Activated CD4-positive, alpha-beta T cell treated with anti-CD3 and anti-CD28 coated beads, Interleukin-2, amount 10 ng/mL, durations not matched to agents 24 days and 14 days (primary cell): ENCODE measurements around the gene ADA. TPM values are rescaled to one million over a fixed set of nuclear protein-coding genes. Genes with fewer than 3 reads are reported as not detected.
"Not testable (repeated sequence)": the region's sequence is repeated elsewhere in the genome, so short reads cannot be mapped to it uniquely, and the experiment has no call there.

Experiments
- DNase-seq: peaks from one replicate; pipeline ENCODE4 v3.0.0; 2022
- H3K27ac Mint-ChIP-seq: one replicate; pipeline ENCODE4 v1.8.0; 2022; ENCODE audit warnings: mild to moderate bottlenecking, mixed read lengths
- H3K27me3 Mint-ChIP-seq: one replicate; pipeline ENCODE4 v1.8.0; 2022; ENCODE audit warnings: mixed read lengths
- H3K36me3 Mint-ChIP-seq: one replicate; pipeline ENCODE4 v1.8.0; 2022; ENCODE audit warnings: low read depth, mild to moderate bottlenecking, mixed read lengths
- H3K4me1 Mint-ChIP-seq: one replicate; pipeline ENCODE4 v1.8.0; 2021; ENCODE audit warnings: mixed read lengths
- H3K4me3 Mint-ChIP-seq: one replicate; pipeline ENCODE4 v1.8.0; 2022; ENCODE audit warnings: mild to moderate bottlenecking, moderate library complexity, mixed read lengths
- H3K9me3 Mint-ChIP-seq: one replicate; pipeline ENCODE4 v1.8.0; 2021; ENCODE audit warnings: mixed read lengths
- intact Hi-C: fragments of 100-400 bp; cut with micrococcal nuclease; formaldehyde crosslinking; loops from one replicate; pipeline ENCODE4 v1.15.1; 2023
- total RNA-seq: library from RNA; stranded (reverse); gene quantifications from 2 replicates; pipeline ENCODE4 v1.2.3, GENCODE V29; 2022

The ADA gene
- 43.7 and 44.5 TPM in 2 replicates for total RNA-seq

- no peaks in the 10 kb centered on the region for H3K9me3 Mint-ChIP-seq
- peaks cover 48% of the 10 kb centered on the region for H3K4me1 Mint-ChIP-seq
- peak within 1 kb of the TSS; percentile 88 for H3K27ac Mint-ChIP-seq
- no peaks in the 10 kb centered on the region for H3K27me3 Mint-ChIP-seq
- intact Hi-C loops = loop anchor here (1.0 to 2.0 kb wide), 2 partner anchors 19 to 177 kb away; partner anchors contain the start of gene TTPAL
- peaks cover 21% of the 10 kb centered on the region for H3K36me3 Mint-ChIP-seq
- DNase-seq = peak; percentile 87
- peak within 1 kb of the TSS; percentile 89 for H3K4me3 Mint-ChIP-seq
Measured at GRCh38 chr20:44651684-44652423, at the start of gene ADA. TSS of gene ADA (minus strand) at chr20:44651699. CDS start at chr20:44651607, 92 bp downstream.

- intact Hi-C loops = no loop called here
- H3K36me3 Mint-ChIP-seq = no peaks in the 10 kb centered on the region
Measured at GRCh38 chr20:44700306-44700705, 48.8 kb upstream of the ADA start.

DNA sequence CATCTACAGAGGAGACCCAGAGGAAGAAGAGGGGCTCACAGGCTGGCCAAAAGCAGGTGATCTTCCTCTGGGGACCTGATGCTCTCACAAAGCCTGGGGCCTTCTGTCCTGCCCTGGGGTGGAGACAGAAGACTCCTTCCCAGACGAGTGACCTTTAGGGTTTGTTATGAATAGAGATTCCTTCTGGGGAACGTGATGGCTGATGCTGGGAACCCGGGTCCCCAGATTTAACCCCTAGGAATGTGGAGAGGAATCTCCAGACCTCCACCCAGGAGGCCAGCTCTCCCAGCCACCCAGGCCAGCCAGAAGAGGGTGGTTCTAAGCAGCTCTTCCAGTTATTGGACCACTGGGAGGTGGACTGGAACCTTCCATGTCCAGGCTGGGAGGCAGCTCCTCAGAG, 46.9 kb upstream of the ADA start:
- intact Hi-C loops = no loop called here
- Mint-ChIP-seq H3K36me3 (no peaks in the 10 kb centered on the region), H3K9me3 (no peaks in the 10 kb centered on the region), H3K4me3 (no peak overlapping the region), H3K27ac (no peak overlapping the region), H3K4me1 (peaks cover 5% of the 10 kb centered on the region), H3K27me3 (no peaks in the 10 kb centered on the region)
- DNase-seq = no peak

More at GRCh38 chr20:44700306-44700705, 48.8 kb upstream of the ADA start:
- DNase-seq = no peak
- H3K4me3 Mint-ChIP-seq = no peak overlapping the region
- no peaks in the 10 kb centered on the region for H3K9me3 Mint-ChIP-seq
- no peaks in the 10 kb centered on the region for H3K27me3 Mint-ChIP-seq
- H3K4me1 Mint-ChIP-seq = peaks cover 3% of the 10 kb centered on the region
- H3K27ac Mint-ChIP-seq = no peak overlapping the region

DNA sequence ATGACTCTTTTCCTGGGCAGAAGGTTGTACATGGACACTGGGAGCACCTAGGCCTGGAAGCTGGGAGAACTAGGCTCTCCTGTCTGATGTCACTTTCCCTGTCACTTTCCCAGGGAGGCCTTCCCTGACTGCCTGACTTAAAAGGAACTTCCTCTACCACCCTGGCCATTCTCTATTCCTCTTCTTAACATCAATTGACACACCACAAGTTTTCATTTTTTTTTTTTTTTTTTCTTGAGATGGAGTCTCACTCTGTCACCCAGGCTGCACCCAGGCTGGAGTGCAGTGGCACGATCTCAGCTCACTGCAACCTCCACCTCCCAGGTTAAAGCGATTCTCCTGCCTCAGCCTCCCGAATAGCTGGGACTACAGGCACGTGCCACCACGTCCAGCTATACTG, 45.5 kb upstream of the ADA start:
- H3K27ac Mint-ChIP-seq, H3K27me3 Mint-ChIP-seq, H3K9me3 Mint-ChIP-seq, H3K36me3 Mint-ChIP-seq, H3K4me3 Mint-ChIP-seq, intact Hi-C loops, H3K4me1 Mint-ChIP-seq, DNase-seq: not testable (repeated sequence)

GRCh38 chr20:44696315-44696714, 44.8 kb upstream of the ADA start:
- Mint-ChIP-seq H3K27ac (no peak overlapping the region), H3K4me3 (no peak overlapping the region), H3K36me3 (no peaks in the 10 kb centered on the region), H3K4me1 (peaks cover 5% of the 10 kb centered on the region), H3K9me3 (no peaks in the 10 kb centered on the region), H3K27me3 (no peaks in the 10 kb centered on the region)
- no peak for DNase-seq
- intact Hi-C loops = no loop called here

DNA sequence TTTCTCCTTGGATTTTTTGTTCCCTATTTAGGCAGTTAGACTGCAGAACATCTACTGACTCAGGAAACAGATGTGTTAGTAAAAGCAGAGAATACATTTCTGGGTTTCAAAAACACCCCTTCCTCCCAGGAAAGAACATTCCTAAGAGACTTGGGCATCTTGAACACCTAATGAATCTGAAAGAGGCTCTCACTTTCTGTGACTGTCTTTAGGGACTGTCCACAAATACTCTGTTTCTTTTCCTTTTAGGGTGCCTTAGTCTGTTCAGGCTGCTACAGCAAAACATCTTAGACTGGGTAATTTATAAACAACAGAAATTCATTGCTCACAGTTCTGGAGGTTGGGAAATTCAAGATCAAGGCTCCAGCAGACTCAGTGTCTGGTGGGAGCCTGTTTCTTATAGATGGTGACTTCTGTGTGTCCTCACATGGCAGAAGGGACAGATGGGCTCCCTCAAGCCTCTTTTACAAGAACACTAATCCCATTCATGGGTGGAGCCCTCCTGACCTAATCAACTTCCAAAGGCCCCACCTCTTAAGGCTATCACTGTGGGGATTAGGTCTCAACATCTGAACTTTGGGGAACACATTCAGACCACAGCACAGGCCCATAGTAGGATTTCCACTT, 44.3 kb upstream of the ADA start:
- H3K4me1 Mint-ChIP-seq = peaks cover 5% of the 10 kb centered on the region
- no peak overlapping the region for H3K27ac Mint-ChIP-seq
- no peaks in the 10 kb centered on the region for H3K36me3 Mint-ChIP-seq
- no peaks in the 10 kb centered on the region for H3K9me3 Mint-ChIP-seq
- no peak for DNase-seq
- intact Hi-C loops = no loop called here
- H3K27me3 Mint-ChIP-seq = no peaks in the 10 kb centered on the region
- H3K4me3 Mint-ChIP-seq = no peak overlapping the region

DNA sequence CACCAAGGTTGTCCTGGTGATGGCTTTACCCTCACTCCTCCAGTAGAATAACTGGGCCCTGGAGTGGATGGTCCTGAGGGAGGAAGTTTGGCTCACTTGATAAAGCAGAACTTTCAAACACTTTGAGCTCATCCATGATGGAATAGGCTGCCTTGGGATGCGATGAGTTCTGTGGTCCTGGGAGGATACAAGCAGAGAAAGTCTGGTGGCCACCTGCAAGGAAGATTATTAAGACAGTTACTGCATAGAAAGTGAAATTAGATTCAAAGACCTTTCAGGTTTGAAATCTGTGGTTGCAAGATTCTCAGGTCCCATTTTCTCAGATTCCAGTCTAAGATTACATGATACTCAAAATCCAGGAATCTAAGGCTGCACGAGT, 43.8 kb upstream of the ADA start:
- Mint-ChIP-seq H3K27ac (no peak overlapping the region), H3K4me1 (peaks cover 5% of the 10 kb centered on the region), H3K27me3 (no peaks in the 10 kb centered on the region), H3K36me3 (no peaks in the 10 kb centered on the region), H3K9me3 (no peaks in the 10 kb centered on the region), H3K4me3 (no peak overlapping the region)
- DNase-seq = no peak
- intact Hi-C loops = no loop called here

GRCh38 chr20:44694159-44694558, 42.7 kb upstream of the ADA start:
- no peak for DNase-seq
- Mint-ChIP-seq H3K36me3 (no peaks in the 10 kb centered on the region), H3K4me3 (no peak overlapping the region), H3K4me1 (peaks cover 5% of the 10 kb centered on the region), H3K9me3 (no peaks in the 10 kb centered on the region), H3K27me3 (no peaks in the 10 kb centered on the region), H3K27ac (no peak overlapping the region)
- intact Hi-C loops = no loop called here

DNA sequence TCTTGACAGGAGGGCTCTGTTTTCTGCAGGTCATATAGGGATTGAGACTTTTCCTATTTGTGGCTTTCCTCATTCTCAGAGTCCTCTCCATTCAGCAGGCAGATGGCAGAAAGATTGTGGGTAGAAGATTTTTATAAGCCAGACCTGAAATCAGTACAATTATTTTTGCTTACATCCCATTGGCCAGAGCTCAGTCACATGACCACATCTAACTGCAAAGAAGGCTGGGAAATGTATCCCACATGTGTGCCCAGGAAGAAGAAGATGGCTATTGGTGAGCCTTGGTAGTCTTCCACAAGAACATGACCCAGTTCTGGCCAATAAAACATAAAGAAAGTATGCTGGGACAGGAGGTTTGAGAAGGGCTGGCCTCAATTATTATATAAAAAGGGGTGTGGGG, 42.1 kb upstream of the ADA start:
- intact Hi-C loops = no loop called here
- peaks cover 5% of the 10 kb centered on the region for H3K4me1 Mint-ChIP-seq
- no peaks in the 10 kb centered on the region for H3K27me3 Mint-ChIP-seq
- no peak for DNase-seq
- no peaks in the 10 kb centered on the region for H3K9me3 Mint-ChIP-seq
- H3K27ac Mint-ChIP-seq = no peak overlapping the region
- no peak overlapping the region for H3K4me3 Mint-ChIP-seq
- H3K36me3 Mint-ChIP-seq = no peaks in the 10 kb centered on the region

DNA sequence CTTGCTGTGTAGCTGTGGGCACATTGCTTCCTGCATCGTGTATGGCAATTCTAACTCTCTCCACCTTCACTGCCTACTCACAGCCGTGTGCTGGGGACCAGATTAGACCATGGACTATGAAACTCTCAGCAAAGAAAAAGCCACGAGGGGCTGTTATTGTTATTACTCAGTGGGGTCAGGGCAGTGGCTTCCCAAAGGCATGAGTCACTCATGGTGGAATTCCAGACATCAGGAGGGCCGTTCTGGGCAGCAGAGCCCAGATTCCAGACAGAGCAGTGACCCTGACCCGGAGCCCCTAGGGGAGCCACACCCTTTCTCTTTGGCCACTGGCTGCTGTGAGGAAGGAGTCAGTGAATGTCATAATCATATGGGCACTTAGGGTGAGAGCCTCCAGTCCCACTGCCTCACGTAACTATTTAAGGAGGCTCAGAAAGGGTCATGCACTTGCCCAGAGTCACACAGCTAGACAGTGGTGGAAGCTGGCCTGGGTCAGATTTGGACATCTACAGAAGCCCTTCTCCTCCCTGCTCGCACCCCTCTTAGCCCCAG, 41.5 kb upstream of the ADA start:
- Mint-ChIP-seq H3K4me1 (peaks cover 5% of the 10 kb centered on the region), H3K4me3 (no peak overlapping the region), H3K27ac (no peak overlapping the region), H3K36me3 (no peaks in the 10 kb centered on the region), H3K27me3 (no peaks in the 10 kb centered on the region), H3K9me3 (no peaks in the 10 kb centered on the region)
- DNase-seq = no peak
- intact Hi-C loops = no loop called here

DNA sequence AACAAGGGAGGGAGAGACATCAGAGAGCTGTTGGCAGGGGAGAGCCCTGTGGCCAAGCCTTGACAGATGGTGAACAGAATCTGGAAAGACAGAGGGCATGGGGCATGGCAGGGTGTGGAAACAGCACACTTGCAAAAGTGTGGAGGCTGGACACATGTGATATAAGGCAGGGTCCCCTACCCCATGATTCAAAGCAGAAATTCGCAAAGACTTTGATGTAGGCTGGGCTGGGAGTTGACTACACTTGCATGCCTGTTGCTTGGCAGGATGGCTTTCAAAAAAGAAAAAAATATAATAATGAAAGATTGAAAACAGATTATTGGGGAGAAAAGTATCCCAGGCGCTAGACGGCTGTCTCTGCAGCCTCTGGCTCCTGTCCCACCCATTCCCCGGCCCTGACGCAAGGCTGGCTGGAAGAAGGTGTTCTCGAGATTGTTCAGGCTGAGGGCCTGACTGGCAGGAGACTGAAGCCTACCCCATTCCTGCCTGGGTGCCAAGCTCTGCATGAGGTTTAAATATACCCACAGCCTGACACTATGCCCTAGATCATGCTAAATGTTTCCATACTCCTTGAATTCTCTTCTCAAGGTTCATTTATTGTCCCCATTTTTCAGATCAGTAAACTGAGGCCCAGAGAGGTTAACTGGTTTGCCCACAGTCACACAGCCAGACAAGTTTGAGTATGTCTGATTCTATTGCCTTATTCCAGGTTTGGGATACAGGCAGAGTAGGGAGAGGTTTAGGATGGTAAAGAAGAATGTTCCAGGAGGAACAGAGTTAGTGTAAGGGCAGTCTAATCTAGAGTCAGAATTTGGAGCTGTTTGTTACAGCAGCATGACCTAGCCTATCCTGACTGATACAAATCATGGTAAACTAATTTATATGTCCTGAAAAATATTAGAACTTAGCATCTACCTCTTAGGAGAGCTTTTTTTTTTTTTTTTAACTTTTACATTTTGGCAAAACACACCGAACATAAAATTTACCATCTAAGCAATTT, 40.2 kb upstream of the ADA start:
- peaks cover 5% of the 10 kb centered on the region for H3K4me1 Mint-ChIP-seq
- H3K9me3 Mint-ChIP-seq = no peaks in the 10 kb centered on the region
- H3K27ac Mint-ChIP-seq = no peak overlapping the region
- peaks cover 2% of the 10 kb centered on the region for H3K27me3 Mint-ChIP-seq
- intact Hi-C loops = no loop called here
- no peaks in the 10 kb centered on the region for H3K36me3 Mint-ChIP-seq
- DNase-seq = no peak
- H3K4me3 Mint-ChIP-seq = no peak overlapping the region

DNA sequence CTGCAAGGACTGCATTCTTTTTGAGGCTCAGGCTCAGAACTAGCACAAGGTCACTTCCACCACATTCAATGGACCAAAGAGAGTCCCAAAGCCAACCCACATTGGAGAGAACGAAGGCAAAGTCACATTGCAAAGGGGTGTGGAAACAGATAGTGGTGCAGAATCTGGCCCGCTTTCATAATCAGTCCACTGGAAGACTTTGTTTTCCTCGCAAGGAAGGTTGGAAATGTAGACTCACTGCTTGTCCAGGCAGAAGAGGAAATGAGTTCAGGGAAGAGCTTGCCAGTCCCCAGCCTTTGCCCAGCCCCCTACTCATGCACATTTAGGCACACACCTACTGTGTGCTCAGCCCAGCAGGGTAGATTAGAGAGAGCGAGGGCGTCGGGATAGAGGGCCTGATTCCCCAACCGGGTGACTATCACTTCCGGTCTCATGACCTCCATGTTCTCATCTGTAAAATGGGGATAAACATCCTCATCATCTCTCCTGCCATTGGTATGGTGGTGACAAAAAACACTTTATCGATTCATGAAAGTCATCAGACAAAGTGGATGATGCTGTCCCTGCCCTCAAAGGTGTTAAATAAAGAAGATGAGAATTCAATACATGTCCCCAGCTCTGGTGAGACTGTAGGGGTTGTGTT, 39.4 kb upstream of the ADA start:
- H3K9me3 Mint-ChIP-seq = no peaks in the 10 kb centered on the region
- H3K27me3 Mint-ChIP-seq = peaks cover 2% of the 10 kb centered on the region
- H3K4me3 Mint-ChIP-seq = no peak overlapping the region
- no peak for DNase-seq
- no peak overlapping the region for H3K27ac Mint-ChIP-seq
- intact Hi-C loops = no loop called here
- H3K4me1 Mint-ChIP-seq = peaks cover 5% of the 10 kb centered on the region
- H3K36me3 Mint-ChIP-seq = no peaks in the 10 kb centered on the region

GRCh38 chr20:44689809-44690208, 38.3 kb upstream of the ADA start:
- no peak overlapping the region for H3K4me3 Mint-ChIP-seq
- H3K27ac Mint-ChIP-seq = no peak overlapping the region
- DNase-seq = no peak
- peaks cover 2% of the 10 kb centered on the region for H3K27me3 Mint-ChIP-seq
- H3K36me3 Mint-ChIP-seq = no peaks in the 10 kb centered on the region
- H3K9me3 Mint-ChIP-seq = no peaks in the 10 kb centered on the region
- intact Hi-C loops = loop anchor here (10.0 kb wide), 1 partner anchor 305 kb away; no protein-coding TSS in a partner anchor
- H3K4me1 Mint-ChIP-seq = peaks cover 6% of the 10 kb centered on the region
